ENCODE results near the gene HABP4.

DNA sequence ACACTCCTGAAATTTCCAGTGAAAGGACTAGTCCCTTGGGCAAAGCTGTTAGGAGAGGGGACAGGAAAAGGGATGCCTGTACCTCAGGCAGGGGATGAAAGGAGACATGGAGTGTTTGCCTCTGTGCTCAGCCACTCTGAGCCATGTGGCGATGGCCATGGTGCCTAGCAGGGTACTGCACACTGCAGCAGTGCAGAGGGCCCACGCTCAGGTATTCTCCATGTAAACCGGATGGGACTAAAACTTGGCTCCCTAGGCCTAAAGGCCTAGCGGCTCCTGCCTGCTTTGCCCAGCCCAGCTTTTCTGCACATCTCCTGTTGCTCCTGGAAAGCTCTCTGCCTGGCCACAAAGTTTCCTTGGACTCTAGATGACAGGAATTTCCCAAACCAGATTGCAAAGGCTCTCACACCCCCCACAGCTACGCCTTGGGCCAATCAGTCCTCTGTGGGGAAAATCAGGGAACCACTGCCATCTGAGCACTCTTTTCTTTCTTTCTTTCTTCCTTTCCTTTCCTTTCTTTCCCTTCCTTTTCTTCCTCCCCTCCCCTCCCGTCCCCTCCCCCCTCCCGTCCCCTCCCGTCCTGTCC lies 44.3 kb downstream of the HABP4 start:
- TF ChIP-seq, protein P1, sequence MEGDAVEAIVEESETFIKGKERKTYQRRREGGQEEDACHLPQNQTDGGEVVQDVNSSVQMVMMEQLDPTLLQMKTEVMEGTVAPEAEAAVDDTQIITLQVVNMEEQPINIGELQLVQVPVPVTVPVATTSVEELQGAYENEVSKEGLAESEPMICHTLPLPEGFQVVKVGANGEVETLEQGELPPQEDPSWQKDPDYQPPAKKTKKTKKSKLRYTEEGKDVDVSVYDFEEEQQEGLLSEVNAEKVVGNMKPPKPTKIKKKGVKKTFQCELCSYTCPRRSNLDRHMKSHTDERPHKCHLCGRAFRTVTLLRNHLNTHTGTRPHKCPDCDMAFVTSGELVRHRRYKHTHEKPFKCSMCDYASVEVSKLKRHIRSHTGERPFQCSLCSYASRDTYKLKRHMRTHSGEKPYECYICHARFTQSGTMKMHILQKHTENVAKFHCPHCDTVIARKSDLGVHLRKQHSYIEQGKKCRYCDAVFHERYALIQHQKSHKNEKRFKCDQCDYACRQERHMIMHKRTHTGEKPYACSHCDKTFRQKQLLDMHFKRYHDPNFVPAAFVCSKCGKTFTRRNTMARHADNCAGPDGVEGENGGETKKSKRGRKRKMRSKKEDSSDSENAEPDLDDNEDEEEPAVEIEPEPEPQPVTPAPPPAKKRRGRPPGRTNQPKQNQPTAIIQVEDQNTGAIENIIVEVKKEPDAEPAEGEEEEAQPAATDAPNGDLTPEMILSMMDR (IDR thresholded peaks at IDR 0.05; ENCODE audit: low read depth, low read length), result no peak
- TF ChIP-seq EZH2phosphoT487 (IDR thresholded peaks at IDR 0.05; ENCODE audit: low read depth), result no peak
